AML-193 (cell line): Measurements from ENCODE around the gene HNRNPDL.
"Not testable (repeated sequence)": the region's sequence is repeated elsewhere in the genome, so short reads cannot be mapped to it uniquely, and the experiment has no call there.

Experiments
- DNase-seq, 2 experiments: peaks; one replicate each; lab custom pipeline; 2025; lab: John Stamatoyannopoulos, UW

Gene HNRNPDL

DNA sequence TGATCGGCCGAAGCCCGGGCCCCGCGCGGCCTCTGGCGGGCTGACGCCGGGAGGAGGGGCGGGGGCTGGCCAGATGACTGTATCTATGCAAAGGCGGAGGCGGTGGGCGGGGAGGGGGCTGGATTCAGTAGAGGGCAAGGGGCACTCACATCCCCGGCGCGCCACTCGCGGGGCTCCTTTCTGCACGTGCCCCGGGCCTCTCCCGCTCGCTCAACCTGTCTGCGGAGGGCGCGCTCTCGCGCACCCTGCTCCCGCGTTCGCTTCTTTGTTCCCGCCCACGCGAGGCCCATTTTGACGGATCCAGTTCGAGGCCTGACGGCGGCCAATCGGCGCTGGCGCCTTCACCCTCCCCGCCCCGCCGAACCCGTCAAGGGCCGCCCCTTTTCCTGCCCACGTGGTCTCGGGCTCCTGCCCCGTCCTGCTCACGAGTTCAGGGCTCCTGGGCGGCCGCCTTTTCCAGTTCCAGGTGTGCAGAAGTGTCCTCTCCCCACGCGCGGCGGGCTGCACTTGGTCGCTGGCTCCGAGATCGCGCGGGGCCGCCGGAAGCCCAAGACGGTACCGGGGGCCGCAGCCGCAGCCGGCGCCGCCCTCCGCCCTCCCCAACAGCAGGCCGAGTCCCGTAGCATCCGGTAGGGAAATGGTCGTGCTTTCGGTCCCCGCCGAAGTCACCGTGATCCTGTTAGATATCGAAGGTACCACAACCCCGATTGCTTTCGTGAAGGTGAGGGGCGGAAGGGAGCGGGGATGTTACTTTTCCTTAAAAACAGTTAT, at the start of gene HNRNPDL, which contains the start of gene ENOPH1:
HNRNPDL (minus strand) TSS at position 270 of the 771 bp plus-strand sequence. CDS start 772 bp downstream, outside the sequence.
ENOPH1 (plus strand) TSS at position 398 of the 771 bp plus-strand sequence; CDS start at position 638, 240 bp downstream.
- peak; percentile 87 to 88 for DNase-seq

DNA sequence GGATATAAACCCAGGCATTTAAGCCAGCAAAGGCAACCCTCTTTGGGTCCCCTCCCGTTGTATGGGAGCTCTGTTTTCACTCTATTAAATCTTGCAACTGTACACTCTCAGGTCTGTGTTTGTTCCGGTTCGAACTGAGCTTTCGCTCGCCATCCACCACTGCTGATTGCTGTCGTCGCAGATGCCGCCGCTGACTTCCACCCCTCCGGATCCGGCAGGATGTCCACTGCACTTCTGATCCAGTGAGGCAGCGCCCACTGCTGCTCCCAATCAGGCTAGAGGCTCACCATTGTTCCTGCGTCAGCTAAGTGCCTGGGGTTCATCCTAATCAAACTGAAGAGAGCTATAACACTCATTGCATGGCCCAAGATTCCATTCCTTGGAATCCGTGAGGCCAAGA, 49.3 kb upstream of the HNRNPDL start:
- no peak for DNase-seq

DNA sequence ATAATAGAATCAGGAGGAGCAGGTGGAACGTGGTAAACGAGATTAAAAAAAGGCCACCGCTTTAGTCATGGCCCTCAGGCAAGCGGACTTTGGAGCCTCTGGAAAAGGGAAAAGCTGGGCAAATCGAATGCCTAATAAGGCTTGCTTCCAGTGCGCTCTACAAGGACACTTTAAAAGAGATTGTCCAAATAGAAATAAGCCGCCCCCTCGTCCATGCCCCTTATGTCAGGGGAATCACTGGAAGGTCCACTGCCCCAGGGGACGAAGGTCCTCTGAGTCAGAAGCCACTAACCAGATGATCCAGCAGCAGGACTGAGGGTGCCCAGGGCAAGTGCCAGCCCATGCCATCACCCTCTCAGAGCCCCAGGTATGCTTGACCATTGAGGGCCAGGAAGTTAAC, 47.2 kb upstream of the HNRNPDL start:
- not testable (repeated sequence) for DNase-seq

- DNase-seq = not testable (repeated sequence)
Observed at GRCh38 chr4:82475931-82476330, 45.7 kb upstream of the HNRNPDL start.

GRCh38 chr4:82473621-82474164, 43.4 kb upstream of the HNRNPDL start:
- no peak for DNase-seq

DNA sequence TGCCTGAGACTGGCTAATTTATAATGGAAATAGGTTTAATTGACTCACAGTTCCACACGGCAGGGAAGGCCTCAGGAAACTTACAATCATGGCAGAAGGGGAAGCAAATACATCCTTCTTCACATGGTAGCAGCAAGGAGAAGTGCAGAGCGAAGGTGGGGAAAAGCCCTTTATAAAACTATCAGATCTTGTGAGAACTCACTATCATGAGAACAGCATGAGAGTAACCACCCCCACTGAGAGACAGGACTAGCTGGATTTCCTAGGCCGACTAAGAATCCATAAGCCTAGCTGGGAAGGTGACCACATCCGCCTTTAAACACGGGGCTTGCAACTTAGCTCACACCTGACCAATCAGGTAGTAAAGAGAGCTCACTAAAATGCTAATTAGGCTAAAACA, 42.8 kb upstream of the HNRNPDL start:
- DNase-seq = not testable (repeated sequence)

DNA sequence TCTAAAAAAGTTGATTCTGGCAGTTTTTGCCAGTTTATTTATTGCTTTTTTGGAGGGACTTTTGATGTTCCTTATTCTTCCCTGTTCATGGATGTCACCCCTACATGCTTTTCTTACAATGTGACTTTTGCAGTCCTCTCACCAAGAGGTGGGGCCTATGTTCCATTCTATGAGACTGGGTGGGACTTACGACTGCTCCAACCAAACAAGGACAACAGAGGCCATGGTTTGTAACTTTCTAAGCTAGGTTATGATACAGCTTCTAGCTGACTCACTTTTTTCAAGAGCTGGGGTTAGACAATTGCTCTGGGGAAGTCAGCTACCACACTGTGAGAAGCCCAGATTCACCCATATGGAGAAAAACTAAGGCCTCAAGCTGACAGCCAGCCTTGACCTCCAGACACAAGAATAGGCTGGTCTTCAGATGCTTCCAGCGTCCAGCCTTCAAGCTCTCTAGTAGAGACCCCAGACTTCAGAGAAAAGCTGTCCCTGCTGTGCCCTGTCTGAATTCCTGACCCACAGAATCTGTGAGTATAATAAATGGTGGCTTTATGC, 39.6 kb upstream of the HNRNPDL start:
- DNase-seq = no peak

DNA sequence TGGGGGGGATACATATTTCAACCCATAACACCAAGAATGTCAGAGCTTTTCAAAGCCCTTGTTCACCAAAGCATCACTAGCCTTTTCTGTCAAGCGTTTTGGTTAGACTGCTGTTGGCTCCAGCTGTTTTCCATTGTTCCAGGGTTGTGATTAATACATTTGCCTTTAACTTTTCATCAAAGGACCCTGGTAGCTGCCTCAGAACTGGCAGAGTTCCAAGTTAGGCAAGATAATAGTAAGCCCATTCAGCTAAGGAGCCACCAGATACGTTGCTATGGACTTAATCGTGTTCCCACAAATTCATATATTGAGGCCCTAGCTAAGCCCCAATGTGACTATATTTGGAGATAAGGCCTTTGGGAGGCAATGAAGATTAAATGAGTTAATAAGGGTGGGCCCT, 37.2 kb upstream of the HNRNPDL start:
- no peak for DNase-seq

- no peak for DNase-seq
Observed at GRCh38 chr4:82463221-82463620, 33.0 kb upstream of the HNRNPDL start.

DNA sequence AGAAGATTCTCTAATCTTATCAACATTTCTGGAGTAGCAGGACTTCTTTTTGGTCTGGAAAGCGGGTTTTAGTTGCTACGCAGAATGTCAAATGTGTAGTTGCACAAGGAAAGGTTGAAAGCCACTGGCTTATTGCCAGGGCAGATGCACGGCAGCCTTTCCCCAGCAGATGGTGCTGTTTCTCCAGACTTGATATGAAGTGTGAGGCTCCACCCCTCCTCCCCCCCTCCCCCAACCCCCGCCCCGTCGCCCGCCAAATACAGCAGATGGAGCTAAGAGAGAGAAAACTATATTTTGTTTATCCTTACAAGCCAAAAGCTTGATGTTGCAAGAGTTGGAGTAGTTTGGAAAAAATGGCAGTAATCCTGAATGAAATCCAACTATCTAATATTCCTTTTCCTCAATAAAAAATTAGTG, 32.2 kb upstream of the HNRNPDL start:
- peak; percentile 63 to 67 for DNase-seq

DNA sequence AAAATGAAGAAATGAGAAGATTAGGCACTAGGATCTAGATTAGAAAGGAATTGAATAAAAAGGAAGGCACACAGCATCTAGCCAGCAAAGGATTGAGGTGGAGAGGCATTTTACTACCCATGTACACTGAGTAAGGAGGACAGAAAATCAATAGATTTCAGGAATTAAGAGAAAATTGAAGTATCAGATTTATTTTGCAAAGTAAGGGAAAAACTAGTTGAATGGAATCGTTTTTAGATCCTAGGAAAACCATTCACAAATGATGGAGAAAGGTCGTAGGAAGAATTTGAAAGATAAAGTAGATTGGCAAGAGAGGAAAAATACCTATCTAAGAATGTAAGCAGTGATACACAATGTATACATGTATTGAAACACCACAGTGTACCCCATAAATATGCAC, 31.4 kb upstream of the HNRNPDL start:
- no peak for DNase-seq

- DNase-seq = no peak
Observed at GRCh38 chr4:82458729-82459128, 28.5 kb upstream of the HNRNPDL start.

- no peak for DNase-seq
Observed at GRCh38 chr4:82457266-82457665, 27.0 kb upstream of the HNRNPDL start.

DNA sequence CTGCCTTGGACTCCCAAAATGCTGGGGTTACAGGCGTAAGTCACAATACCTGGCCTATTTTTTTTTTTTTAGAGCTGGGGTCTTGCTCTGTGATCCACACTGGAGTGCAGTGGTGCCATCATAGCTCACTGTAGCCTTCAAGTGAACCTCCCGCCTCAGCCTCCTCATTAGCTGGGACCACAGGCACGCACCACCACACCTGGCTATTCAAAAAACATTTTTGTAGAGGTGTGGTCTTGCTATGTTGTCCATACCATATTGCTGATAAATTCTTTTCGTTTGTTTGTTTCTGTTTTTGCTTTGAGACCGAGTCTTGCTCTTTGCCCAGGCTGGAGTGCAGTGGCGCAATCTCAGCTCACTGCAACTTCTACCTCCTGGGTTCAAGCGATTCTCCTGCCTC, 21.8 kb upstream of the HNRNPDL start:
- DNase-seq = no peak

GRCh38 chr4:82450966-82451755, 20.9 kb upstream of the HNRNPDL start:
- DNase-seq = no peak

- DNase-seq = no peak
Observed at GRCh38 chr4:82447886-82448285, 17.6 kb upstream of the HNRNPDL start.

GRCh38 chr4:82439088-82439487, 8.8 kb upstream of the HNRNPDL start:
- no peak for DNase-seq

DNA sequence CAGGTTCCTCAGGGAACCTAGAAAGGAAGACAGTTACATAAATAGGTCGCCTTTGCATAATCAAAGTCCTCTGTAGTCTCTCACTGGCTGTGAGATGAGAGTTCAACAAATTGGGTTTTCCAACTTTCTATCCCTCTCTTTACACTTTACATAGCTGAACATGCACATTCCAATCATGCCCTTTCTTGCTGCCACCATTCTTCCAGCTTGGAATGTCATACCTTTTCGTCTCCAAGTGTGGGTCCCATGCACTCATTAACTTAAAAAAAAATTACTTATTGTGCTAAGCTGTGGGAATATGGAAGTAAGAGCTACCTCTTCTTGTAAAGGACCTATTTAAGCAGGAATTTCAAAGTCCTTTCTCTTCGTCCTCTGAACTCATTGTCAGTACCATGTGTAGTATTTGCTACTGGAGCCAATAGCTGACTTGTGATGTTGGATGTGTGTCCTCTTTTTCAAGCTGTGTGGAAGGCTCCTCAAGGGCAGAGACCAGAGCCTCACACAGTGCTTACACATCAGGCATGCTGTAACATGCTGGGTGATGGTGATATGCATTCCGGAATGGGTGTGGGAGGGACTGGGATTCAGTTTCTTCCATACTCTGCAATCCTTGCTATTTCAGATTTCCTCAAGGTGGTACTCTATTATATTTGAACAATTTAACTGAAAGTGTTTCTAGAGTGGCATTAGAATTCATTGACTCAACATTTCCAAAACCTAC, 7.2 kb upstream of the HNRNPDL start:
- no peak for DNase-seq

GRCh38 chr4:82436780-82437179, 6.5 kb upstream of the HNRNPDL start:
- DNase-seq = no peak

GRCh38 chr4:82436130-82436529, 5.9 kb upstream of the HNRNPDL start:
- no peak for DNase-seq

GRCh38 chr4:82434949-82435348, 4.7 kb upstream of the HNRNPDL start:
- DNase-seq = no peak

DNA sequence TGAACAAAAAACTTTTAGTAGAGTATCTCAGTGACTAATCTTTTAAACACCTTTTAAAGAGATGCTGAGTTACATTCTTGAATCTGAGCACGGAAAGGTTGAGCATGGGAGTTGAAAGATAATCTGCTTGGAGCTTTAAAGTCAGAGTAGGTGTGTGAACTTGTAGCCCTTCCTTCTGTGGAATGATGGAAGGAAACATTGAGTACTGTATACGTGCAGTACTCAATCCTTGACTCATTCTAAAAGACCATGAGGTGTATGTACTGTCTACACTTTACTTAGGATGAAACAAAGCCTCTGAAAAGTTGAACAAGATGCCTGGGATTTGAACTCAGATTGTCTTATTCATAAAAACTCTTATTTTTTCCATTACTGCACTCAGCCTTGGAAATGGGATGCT, 3.5 kb upstream of the HNRNPDL start:
- DNase-seq = no peak
